Keratinocyte (primary cell): ENCODE results near the gene CCL15. TPM values are rescaled to one million over a fixed set of nuclear protein-coding genes. Genes with fewer than 3 reads are reported as not detected.

Experiments used
- DNase-seq: peaks from one replicate; pipeline ENCODE4 v3.0.0-alpha.2; 2011; ENCODE audit warnings: low read depth, missing footprints, low spot score
- FAIRE-seq: peaks from 2 replicates; lab custom pipeline; 2011; peaks lifted over from hg19 to GRCh38; lab: Jason Lieb, UNC
- H2AFZ ChIP-seq: 2 replicates; pipeline ENCODE4 v1.6.0; 2012; ENCODE audit warnings: low read length, control low read depth, inconsistent platforms; ENCODE audit not compliant: control insufficient read depth
- H3K27ac ChIP-seq: 2 replicates; pipeline ENCODE4 v1.5.1; 2011; ENCODE audit warnings: low read length; ENCODE audit not compliant: control insufficient read depth, insufficient read depth
- H3K27me3 ChIP-seq: 3 replicates; pipeline ENCODE4 v1.6.0; 2011; ENCODE audit warnings: low read length; ENCODE audit not compliant: control insufficient read depth, insufficient read depth; ENCODE audit errors: extremely low read depth
- H3K36me3 ChIP-seq, 2 experiments: 2 replicates in 1 of 2; 3 replicates in 1 of 2; pipeline ENCODE4 v1.5.1; 2011; ENCODE audit warnings: low read length in 2 of 2, mild to moderate bottlenecking in 1 of 2; ENCODE audit not compliant: control insufficient read depth in 2 of 2, insufficient read depth in 2 of 2; ENCODE audit errors: extremely low read depth in 1 of 2
- H3K4me1 ChIP-seq: 3 replicates; pipeline ENCODE4 v1.5.1; 2011; ENCODE audit warnings: low read length; ENCODE audit not compliant: control insufficient read depth, insufficient read depth; ENCODE audit errors: extremely low read depth
- H3K4me2 ChIP-seq: 3 replicates; pipeline ENCODE4 v1.6.0; 2011; ENCODE audit warnings: low read depth, low read length; ENCODE audit not compliant: control insufficient read depth, insufficient read depth; ENCODE audit errors: extremely low read depth
- H3K4me3 ChIP-seq, 3 experiments: fragments of 200-600 bp in 1 of 3; sonication (generic) in 1 of 3; 2 replicates in 2 of 3; 3 replicates in 1 of 3; pipeline ENCODE4 v1.5.1; 2011 to 2016; ENCODE audit warnings: low read length in 3 of 3, mild to moderate bottlenecking in 3 of 3, control low read depth in 2 of 3, inconsistent platforms in 1 of 3, low read depth in 1 of 3, mixed read lengths in 1 of 3, mixed run types in 1 of 3, moderate library complexity in 1 of 3; ENCODE audit not compliant: control insufficient read depth in 2 of 3, insufficient read depth in 2 of 3; ENCODE audit errors: extremely low read depth in 1 of 3
- H3K79me2 ChIP-seq: 2 replicates; pipeline ENCODE4 v1.6.0; 2012; ENCODE audit warnings: low read length; ENCODE audit not compliant: control insufficient read depth, insufficient read depth
- H3K9ac ChIP-seq: 3 replicates; pipeline ENCODE4 v1.6.0; 2011; ENCODE audit warnings: low read length; ENCODE audit not compliant: control insufficient read depth, insufficient read depth; ENCODE audit errors: extremely low read depth
- H3K9me1 ChIP-seq: 3 replicates; pipeline ENCODE4 v1.6.0; 2011; ENCODE audit warnings: low read length; ENCODE audit not compliant: control insufficient read depth, insufficient read depth; ENCODE audit errors: extremely low read depth
- H3K9me3 ChIP-seq: 2 replicates; pipeline ENCODE4 v1.5.1; 2012; ENCODE audit warnings: low read depth, low read length; ENCODE audit not compliant: control insufficient read depth
- H4K20me1 ChIP-seq: 3 replicates; pipeline ENCODE4 v1.6.0; 2011; ENCODE audit warnings: low read length; ENCODE audit not compliant: control insufficient read depth, insufficient read depth; ENCODE audit errors: extremely low read depth
- CTCF ChIP-seq, 3 experiments: IDR thresholded peaks in 1 of 3; conservative IDR thresholded peaks in 1 of 3; optimal IDR thresholded peaks in 1 of 3; 2 replicates in 2 of 3; 3 replicates in 1 of 3; pipeline versions ENCODE3 to v1.5.1; 2011; ENCODE audit warnings: low read length in 3 of 3, mild to moderate bottlenecking in 3 of 3, moderate library complexity in 2 of 3, control low read depth in 1 of 3, inconsistent platforms in 1 of 3; ENCODE audit not compliant: insufficient read depth in 2 of 3; ENCODE audit errors: extremely low read depth in 1 of 3
- EZH2 ChIP-seq: IDR thresholded peaks from one replicate; pipeline ENCODE4 v1.6.1; 2012; ENCODE audit warnings: inconsistent platforms, mild to moderate bottlenecking, low read length, moderate library complexity
- dilution Hi-C: fragments of 300-500 bp; cut with MboI; formaldehyde crosslinking; loops from one replicate; pipeline ENCODE4 v1.7.0; 2020; ENCODE audit warnings: low sequenced_read_pairs; ENCODE audit not compliant: extremely low pct_ligation_motif_present
- polyA plus RNA-seq, 5 experiments: library from polyadenylated mRNA; depleted of rRNA in 3 of 5; stranded (reverse) in 3 of 5; stranded (forward) in 1 of 5; unstranded in 1 of 5; fragments of >200 nt; gene quantifications; 1 replicate in 1 of 5; 2 replicates in 3 of 5; 3 replicates in 1 of 5; pipeline versions ENCODE4 v1.2.1 to v1.2.3, GENCODE V29; 2011 to 2012; ENCODE audit warnings: missing spikeins in 2 of 5, low read depth in 1 of 5, low replicate concordance in 1 of 5

CCL15 gene
- polyA plus RNA-seq, 1 donor (not counting 4 experiments of a cell fraction or from before 2014, with no cell fraction given), result not detected

GRCh38 chr17:36004594-36005108, 3.3 kb upstream of the CCL15 start:
- Histone ChIP-seq H3K4me3 (no peak overlapping the region), H4K20me1 (no peaks in the 10 kb centered on the region), H3K27me3 (no peaks in the 10 kb centered on the region), H2AFZ (no peak overlapping the region), H3K4me1 (no peaks in the 10 kb centered on the region), H3K9ac (no peak overlapping the region), H3K79me2 (no peaks in the 10 kb centered on the region), H3K36me3 (no peaks in the 10 kb centered on the region), H3K4me2 (no peak overlapping the region), H3K27ac (no peak overlapping the region), H3K9me3 (no peaks in the 10 kb centered on the region), H3K9me1 (no peaks in the 10 kb centered on the region)
- TF ChIP-seq EZH2, result no peak
- FAIRE-seq (no peak), DNase-seq (no peak)
- dilution Hi-C loops, result no loop called here

- DNase-seq, result no peak
- Histone ChIP-seq H3K4me3 (no peak overlapping the region), H3K9ac (no peak overlapping the region), H4K20me1 (no peaks in the 10 kb centered on the region), H3K27me3 (no peaks in the 10 kb centered on the region), H3K4me1 (no peaks in the 10 kb centered on the region), H3K36me3 (no peaks in the 10 kb centered on the region), H3K27ac (no peak overlapping the region), H3K79me2 (no peaks in the 10 kb centered on the region), H2AFZ (no peak overlapping the region), H3K9me3 (no peaks in the 10 kb centered on the region), H3K4me2 (no peak overlapping the region), H3K9me1 (no peaks in the 10 kb centered on the region)
- dilution Hi-C loops, result no loop called here
- FAIRE-seq, result no peak
- no peak for TF ChIP-seq CTCF (optimal IDR thresholded peaks at IDR 0.05 in 1 of 3, IDR thresholded peaks at IDR 0.05 in 1 of 3, conservative IDR thresholded peaks at IDR 0.05 in 1 of 3; ENCODE audit: extremely low read depth in 1 of 3, insufficient read depth in 2 of 3, low read length in 3 of 3)
- TF ChIP-seq EZH2, result no peak
These were observed 1.3 kb upstream of the CCL15 start for GRCh38 chr17:36002631-36003030.
